ENCODE data around the gene MRPL4.

MRPL4 gene

DNA sequence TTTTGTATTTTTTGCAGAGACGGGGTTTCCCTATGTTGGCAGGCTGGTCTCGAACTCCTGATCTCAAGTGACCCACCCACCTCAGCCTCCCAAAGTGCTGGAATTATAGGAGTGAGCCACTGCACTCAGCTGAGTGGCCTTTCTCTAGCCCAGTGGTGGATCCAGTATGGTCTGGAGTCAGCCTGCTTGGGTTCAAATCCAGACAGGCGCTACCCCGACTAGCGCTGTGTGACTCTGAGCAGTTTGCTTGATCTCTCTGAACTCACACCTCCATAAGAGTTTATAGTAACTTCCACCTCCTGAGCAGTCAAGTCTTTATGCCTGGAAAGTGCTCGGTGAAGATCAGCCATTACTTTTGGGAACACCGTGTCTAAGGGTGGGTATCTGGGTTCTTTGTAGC, 31.3 kb upstream of the MRPL4 start:
- TF ChIP-seq, protein P1, sequence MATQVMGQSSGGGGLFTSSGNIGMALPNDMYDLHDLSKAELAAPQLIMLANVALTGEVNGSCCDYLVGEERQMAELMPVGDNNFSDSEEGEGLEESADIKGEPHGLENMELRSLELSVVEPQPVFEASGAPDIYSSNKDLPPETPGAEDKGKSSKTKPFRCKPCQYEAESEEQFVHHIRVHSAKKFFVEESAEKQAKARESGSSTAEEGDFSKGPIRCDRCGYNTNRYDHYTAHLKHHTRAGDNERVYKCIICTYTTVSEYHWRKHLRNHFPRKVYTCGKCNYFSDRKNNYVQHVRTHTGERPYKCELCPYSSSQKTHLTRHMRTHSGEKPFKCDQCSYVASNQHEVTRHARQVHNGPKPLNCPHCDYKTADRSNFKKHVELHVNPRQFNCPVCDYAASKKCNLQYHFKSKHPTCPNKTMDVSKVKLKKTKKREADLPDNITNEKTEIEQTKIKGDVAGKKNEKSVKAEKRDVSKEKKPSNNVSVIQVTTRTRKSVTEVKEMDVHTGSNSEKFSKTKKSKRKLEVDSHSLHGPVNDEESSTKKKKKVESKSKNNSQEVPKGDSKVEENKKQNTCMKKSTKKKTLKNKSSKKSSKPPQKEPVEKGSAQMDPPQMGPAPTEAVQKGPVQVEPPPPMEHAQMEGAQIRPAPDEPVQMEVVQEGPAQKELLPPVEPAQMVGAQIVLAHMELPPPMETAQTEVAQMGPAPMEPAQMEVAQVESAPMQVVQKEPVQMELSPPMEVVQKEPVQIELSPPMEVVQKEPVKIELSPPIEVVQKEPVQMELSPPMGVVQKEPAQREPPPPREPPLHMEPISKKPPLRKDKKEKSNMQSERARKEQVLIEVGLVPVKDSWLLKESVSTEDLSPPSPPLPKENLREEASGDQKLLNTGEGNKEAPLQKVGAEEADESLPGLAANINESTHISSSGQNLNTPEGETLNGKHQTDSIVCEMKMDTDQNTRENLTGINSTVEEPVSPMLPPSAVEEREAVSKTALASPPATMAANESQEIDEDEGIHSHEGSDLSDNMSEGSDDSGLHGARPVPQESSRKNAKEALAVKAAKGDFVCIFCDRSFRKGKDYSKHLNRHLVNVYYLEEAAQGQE (IDR thresholded peaks at IDR 0.05; ENCODE audit: low read depth): no peak
- no peak for TF ChIP-seq YY1 (IDR thresholded peaks at IDR 0.05; ENCODE audit: low read depth)
- no peak for TF ChIP-seq NFIC (IDR thresholded peaks at IDR 0.05)
- TF ChIP-seq, protein P2, sequence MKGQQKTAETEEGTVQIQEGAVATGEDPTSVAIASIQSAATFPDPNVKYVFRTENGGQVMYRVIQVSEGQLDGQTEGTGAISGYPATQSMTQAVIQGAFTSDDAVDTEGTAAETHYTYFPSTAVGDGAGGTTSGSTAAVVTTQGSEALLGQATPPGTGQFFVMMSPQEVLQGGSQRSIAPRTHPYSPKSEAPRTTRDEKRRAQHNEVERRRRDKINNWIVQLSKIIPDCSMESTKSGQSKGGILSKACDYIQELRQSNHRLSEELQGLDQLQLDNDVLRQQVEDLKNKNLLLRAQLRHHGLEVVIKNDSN (IDR thresholded peaks at IDR 0.05): no peak
- TF ChIP-seq TEAD4 (IDR thresholded peaks at IDR 0.05): no peak
- no peak for TF ChIP-seq TAF1 (IDR thresholded peaks at IDR 0.05; ENCODE audit: low read depth)
- TF ChIP-seq RAD21 (IDR thresholded peaks at IDR 0.05; ENCODE audit: low read depth): no peak
- TF ChIP-seq, protein P3, sequence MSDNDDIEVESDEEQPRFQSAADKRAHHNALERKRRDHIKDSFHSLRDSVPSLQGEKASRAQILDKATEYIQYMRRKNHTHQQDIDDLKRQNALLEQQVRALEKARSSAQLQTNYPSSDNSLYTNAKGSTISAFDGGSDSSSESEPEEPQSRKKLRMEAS (IDR thresholded peaks at IDR 0.05): no peak

DNA sequence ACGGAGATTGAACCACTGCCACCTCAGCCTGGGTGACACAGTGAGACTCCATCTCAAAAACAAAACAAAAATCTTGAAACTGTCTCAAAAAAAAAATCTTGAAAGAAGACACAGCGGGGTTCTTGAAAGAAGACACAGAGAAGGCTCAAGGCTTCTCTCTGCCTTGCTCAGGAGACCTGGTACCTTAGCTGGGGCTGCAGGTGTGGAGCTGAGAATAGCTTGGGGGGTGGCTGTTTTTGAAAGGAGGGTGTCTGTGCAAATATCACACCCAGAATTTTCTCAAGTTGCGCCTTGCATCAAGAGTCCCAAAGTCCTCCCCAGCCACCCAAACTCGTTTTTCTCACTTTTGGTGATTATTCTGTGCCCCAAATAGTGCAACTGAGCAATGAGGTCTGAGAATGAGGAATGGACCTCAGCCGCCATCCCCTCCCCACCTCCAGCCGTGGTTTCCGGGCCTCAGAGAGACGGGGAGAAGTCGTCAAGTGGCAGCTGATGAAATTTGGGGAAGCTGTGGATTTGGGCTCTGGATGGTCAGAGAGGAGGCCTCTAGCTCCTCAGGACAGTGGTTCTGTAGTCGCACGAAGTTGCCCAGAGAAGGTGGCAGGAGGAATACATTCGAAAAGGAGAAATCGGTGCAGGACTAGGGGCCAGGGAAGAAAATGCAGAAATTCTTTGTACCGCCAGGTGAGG, 29.7 kb upstream of the MRPL4 start:
- TF ChIP-seq, protein P1 (IDR thresholded peaks at IDR 0.05; ENCODE audit: low read depth): no peak
- TF ChIP-seq RAD21 (IDR thresholded peaks at IDR 0.05; ENCODE audit: low read depth) (no peak), CEBPB (IDR thresholded peaks at IDR 0.05) (no peak)

DNA sequence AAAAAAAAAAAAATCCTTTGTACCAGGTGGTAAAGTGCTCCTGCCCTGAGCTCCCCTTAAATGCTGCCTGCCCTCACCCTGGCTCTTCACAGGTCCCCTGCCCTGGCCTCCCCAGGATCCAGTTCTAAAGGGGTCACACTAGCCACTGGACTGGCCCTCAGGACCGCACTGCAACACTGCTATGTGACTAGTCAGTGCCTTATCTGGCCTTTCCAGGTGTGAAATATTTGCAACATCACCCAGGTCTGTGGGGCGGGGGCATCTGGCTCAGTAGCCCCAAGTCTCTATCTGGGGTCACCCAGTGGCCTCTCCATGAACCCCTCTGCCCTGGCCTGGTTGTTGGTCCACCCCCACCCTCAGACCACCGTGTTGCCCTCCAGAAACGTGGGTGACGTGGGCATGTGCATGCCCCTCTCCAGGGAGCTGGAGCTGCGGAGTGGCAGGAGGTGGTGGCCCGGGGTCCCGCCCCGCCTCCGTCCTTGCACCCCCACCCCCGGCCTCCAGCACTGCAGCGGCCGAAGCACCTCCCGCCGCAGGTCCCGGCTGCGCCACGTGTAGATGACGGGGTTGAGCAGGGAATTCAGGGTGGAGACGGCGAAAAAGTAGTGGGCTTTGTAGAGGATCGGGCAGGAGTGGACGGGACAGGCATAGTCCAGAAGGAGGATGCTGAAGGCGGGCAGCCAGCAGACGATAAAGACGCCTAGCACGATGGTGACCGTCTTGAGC, 28.4 kb upstream of the MRPL4 start:
- no peak for TF ChIP-seq EP300 (IDR thresholded peaks at IDR 0.05; ENCODE audit: borderline replicate concordance)
- TF ChIP-seq, protein P3 (IDR thresholded peaks at IDR 0.05): no peak
- TF ChIP-seq RAD21 (IDR thresholded peaks at IDR 0.05; ENCODE audit: low read depth): no peak
- TF ChIP-seq EGR1 (IDR thresholded peaks at IDR 0.05): no peak
- no peak for TF ChIP-seq TEAD4 (IDR thresholded peaks at IDR 0.05)
- TF ChIP-seq TCF12 (IDR thresholded peaks at IDR 0.05; ENCODE audit: low read depth): no peak

DNA sequence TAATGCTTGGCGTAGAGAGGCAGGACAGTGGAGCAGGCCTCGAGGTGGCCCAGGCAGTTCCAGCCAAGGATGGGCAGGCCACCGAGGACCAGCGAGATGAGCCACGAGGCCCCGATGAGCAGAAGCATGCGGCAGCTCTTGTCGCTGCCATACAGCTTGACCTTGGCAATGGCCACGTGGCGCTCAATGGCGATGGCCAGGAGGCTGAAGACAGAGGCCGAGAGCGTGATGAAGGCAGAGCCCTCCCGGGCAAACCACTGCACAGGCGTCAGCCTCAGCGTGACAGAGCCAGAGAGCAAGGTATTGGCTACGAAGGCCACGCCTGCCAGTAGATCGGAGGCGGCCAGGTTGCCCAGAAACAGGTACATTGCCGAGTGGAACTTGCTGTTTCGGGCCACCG, 27.7 kb upstream of the MRPL4 start:
- TF ChIP-seq EGR1 (IDR thresholded peaks at IDR 0.05): no peak
- TF ChIP-seq YY1 (IDR thresholded peaks at IDR 0.05; ENCODE audit: low read depth): no peak
- TF ChIP-seq, protein P1 (IDR thresholded peaks at IDR 0.05; ENCODE audit: low read depth): no peak
- no peak for TF ChIP-seq CREB1 (IDR thresholded peaks at IDR 0.05; ENCODE audit: low read depth)
- no peak for TF ChIP-seq FOXM1 (IDR thresholded peaks at IDR 0.05; ENCODE audit: borderline replicate concordance, low read depth)
- no peak for TF ChIP-seq TEAD4 (IDR thresholded peaks at IDR 0.05)
- TF ChIP-seq, protein P2 (IDR thresholded peaks at IDR 0.05): no peak
- TF ChIP-seq, protein P3 (IDR thresholded peaks at IDR 0.05): no peak
- TF ChIP-seq CEBPB (IDR thresholded peaks at IDR 0.05): no peak
- no peak for TF ChIP-seq TCF12 (IDR thresholded peaks at IDR 0.05; ENCODE audit: low read depth)

DNA sequence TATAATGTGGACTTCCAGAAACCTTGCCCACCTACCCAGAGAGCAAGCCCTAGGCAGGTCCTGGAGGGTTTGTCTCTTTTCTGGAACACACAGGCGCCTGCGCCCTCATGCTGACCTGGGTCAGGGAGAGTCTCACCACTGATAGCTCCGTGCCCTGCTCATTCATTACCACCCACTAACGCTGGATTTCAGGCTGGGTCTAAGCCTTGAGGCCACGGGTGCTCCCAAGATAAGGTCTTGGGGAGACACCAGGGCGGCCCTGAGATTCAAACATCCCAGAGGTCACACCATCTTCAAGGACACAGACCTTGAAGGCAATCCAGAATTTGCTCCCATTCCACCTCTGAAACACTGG, 26.0 kb upstream of the MRPL4 start:
- TF ChIP-seq EGR1 (IDR thresholded peaks at IDR 0.05) (no peak), EP300 (IDR thresholded peaks at IDR 0.05; ENCODE audit: borderline replicate concordance) (no peak), NFIC (IDR thresholded peaks at IDR 0.05) (no peak)
- TF ChIP-seq, protein P2 (IDR thresholded peaks at IDR 0.05): no peak
